PFSK-1 (cell line): ENCODE data around the gene GLRX.

Source experiments
- FOXP2 ChIP-seq: optimal IDR thresholded peaks from 2 replicates; pipeline ENCODE3; 2011; ENCODE audit warnings: borderline replicate concordance, control low read depth, inconsistent platforms; ENCODE audit not compliant: insufficient read depth; ENCODE audit errors: extremely low read length, extremely low read depth
- POLR2AphosphoS5 ChIP-seq: IDR thresholded peaks from 2 replicates; pipeline ENCODE4 v1.6.1; 2012; ENCODE audit warnings: low read depth, mild to moderate bottlenecking, control low read depth, low read length, moderate library complexity
- SIN3A ChIP-seq: IDR thresholded peaks from 2 replicates; pipeline ENCODE4 v1.6.1; 2012; ENCODE audit warnings: mild to moderate bottlenecking, low read length, moderate library complexity, borderline replicate concordance; ENCODE audit not compliant: insufficient read depth
- TAF1 ChIP-seq: IDR thresholded peaks from 2 replicates; pipeline ENCODE4 v1.6.1; 2012; ENCODE audit warnings: low read length, control low read depth, borderline replicate concordance; ENCODE audit not compliant: insufficient read depth
- TF ChIP-seq, protein P1 (sequence below), 2 experiments: IDR thresholded peaks; 2 replicates each; pipeline versions ENCODE4 v1.6.1 to v1.8.0; 2011 to 2012; ENCODE audit warnings: low read depth in 2 of 2, low read length in 2 of 2, control low read depth in 1 of 2, inconsistent platforms in 1 of 2, mild to moderate bottlenecking in 1 of 2, moderate library complexity in 1 of 2; ENCODE audit not compliant: insufficient read depth in 1 of 2

DNA sequence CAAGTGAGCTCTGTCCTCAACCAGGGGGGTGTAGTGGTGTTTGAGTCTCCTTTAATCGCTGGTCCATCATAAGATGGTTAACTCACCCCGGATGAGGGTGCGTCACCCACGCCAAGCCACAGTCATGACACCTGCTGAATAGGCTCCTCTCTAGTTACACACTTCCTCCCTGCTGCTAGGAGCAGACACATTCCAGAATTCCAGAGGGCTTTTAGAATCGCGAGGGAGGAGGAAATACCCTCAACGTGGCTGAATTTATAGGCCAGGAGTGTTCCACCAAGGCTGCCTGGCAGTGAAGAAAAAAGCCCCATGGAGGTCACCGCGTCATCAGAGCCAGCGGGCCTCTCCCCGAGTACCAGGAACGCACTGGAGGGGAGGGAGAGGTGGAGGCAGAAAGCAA is 5.1 kb downstream of the GLRX start:
- TF ChIP-seq POLR2AphosphoS5 (no peak), SIN3A (no peak), TAF1 (no peak), FOXP2 (no peak)
- TF ChIP-seq, protein P1, sequence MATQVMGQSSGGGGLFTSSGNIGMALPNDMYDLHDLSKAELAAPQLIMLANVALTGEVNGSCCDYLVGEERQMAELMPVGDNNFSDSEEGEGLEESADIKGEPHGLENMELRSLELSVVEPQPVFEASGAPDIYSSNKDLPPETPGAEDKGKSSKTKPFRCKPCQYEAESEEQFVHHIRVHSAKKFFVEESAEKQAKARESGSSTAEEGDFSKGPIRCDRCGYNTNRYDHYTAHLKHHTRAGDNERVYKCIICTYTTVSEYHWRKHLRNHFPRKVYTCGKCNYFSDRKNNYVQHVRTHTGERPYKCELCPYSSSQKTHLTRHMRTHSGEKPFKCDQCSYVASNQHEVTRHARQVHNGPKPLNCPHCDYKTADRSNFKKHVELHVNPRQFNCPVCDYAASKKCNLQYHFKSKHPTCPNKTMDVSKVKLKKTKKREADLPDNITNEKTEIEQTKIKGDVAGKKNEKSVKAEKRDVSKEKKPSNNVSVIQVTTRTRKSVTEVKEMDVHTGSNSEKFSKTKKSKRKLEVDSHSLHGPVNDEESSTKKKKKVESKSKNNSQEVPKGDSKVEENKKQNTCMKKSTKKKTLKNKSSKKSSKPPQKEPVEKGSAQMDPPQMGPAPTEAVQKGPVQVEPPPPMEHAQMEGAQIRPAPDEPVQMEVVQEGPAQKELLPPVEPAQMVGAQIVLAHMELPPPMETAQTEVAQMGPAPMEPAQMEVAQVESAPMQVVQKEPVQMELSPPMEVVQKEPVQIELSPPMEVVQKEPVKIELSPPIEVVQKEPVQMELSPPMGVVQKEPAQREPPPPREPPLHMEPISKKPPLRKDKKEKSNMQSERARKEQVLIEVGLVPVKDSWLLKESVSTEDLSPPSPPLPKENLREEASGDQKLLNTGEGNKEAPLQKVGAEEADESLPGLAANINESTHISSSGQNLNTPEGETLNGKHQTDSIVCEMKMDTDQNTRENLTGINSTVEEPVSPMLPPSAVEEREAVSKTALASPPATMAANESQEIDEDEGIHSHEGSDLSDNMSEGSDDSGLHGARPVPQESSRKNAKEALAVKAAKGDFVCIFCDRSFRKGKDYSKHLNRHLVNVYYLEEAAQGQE (IDR thresholded peaks at IDR 0.05; ENCODE audit: insufficient read depth in 1 of 2, low read depth in 2 of 2, low read length in 2 of 2) = no peak
